Measurements from ENCODE around the gene RPS24.

Gene RPS24

DNA sequence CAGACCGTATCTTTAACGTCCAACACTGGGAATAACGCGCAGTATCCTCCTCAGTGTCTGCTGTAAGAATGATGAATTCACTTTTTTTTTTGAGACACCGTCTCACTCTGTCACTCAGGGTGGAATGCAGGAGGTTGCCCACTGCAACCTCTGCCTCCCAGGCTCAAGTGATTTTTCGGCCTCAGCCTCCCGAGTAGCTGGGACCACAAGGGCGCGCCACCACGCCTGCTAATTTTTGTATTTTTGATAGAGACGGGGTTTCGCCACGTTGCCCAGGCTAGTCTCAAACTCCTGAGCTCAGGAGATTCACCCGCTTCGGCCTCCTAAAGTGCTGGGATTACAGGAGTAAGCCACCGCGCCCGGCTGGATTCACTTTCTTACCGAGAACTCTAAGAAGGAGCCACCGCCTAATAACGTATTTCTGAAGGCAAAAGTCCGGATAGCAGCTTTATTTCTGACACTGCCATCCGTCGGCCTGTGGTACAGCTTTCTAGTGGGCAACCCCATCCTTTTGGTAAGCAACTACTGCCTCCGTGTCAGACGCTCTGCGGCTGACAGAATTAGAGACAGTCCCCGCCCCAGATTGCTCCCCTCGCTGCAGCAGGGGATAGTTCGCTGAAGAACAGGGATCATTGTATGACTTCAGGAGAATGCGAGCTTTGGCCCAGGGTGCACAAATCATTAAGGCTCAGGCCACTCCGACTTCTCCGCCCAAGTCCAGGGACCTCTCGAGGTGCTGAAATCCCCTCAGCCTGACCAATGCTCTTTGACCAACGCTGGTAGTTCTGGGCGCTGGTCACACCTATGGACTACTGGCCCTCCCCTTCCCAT is 5.0 kb upstream of the RPS24 start:
- no peak for DNase-seq

DNA sequence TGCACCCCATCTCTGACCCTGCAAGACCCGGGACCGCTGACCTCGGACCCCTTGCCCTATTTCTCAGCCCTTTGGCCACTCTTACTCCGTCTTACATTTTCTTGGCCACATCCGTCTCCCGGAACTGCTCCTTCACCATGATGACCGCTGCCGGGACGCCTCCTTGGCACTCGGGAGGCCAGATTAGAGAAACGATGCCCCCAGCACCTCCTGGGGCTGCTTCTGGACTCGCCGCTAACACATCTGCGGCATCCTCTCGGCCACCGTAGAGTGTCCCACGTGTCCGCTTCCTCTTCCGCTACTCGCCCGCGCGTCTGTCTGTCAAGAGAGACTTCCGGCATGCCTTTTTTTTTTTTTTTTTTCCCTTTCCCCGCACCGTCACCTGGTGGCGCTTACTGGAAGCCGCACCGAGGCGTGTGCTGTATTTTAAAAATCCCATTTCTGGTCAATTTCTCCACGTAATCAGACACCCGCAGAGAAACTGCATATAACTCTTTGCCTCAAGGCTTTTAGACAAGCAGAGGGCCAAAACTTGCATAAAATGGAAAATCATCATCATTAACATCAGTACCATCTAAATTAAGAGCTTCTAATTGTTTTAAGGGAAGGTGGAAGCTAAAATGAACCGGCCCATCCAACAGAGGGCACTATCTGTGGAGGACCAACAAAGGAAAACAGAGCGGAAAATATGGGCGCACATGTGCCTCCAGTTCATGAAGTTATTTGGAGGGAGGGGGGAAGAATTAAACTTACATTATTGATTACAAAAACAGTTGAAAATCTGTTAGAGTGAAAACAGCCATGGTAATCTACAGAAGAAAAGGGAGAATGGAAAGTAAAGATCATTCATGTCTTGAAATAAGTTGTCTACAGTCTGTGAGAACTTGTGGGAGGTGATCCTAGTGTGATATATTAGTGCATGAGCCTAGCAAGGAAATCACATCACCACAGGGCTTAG is 4.1 kb upstream of the RPS24 start, which contains the start of gene POLR3A:
TSS of gene POLR3A (minus strand) at position 247 of the 958 bp plus-strand sequence. CDS start at position 139, 108 bp downstream.
- DNase-seq, result peak; percentile 81

DNA sequence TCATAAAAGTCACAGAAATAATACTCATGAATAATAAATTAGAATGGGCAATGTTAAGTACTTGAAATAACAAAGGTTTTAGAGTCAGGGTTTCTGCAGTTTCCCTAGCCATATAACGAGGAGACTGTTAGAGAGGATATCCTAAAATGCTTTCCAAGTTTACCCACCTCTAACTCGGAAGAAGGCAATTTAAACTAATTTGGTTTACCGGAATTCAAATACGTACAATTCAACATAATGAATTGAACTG is 351 bp upstream of the RPS24 start:
- DNase-seq, result no peak

DNA sequence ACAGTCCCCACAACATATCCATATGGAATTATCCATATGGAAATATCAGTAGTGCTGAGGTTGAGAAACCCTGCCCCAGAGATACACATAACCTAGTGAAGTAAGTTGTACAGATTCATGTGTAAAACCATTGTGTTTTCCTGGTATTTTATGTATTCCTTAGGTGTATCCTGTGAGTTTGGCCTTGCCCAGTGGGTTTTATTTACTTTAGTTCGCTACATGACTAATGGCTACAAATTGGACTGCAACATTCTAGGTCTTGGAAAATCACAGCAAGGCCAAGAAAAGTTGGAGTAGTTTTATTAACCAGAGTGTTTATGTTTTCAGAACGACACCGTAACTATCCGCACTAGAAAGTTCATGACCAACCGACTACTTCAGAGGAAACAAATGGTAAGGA is 1.4 kb downstream of the RPS24 start:
- DNase-seq, result no peak

DNA sequence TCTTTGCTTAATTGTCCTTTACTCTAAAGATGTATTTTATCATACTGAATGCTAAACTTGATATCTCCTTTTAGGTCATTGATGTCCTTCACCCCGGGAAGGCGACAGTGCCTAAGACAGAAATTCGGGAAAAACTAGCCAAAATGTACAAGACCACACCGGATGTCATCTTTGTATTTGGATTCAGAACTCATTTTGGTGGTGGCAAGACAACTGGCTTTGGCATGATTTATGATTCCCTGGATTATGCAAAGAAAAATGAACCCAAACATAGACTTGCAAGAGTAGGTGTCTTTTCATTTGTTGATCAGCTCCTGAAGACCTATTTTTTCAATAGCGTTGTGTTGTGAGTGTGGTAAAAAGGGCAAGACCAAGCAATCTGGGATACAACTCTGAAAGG is 1.8 kb downstream of the RPS24 start:
- no peak for DNase-seq

DNA sequence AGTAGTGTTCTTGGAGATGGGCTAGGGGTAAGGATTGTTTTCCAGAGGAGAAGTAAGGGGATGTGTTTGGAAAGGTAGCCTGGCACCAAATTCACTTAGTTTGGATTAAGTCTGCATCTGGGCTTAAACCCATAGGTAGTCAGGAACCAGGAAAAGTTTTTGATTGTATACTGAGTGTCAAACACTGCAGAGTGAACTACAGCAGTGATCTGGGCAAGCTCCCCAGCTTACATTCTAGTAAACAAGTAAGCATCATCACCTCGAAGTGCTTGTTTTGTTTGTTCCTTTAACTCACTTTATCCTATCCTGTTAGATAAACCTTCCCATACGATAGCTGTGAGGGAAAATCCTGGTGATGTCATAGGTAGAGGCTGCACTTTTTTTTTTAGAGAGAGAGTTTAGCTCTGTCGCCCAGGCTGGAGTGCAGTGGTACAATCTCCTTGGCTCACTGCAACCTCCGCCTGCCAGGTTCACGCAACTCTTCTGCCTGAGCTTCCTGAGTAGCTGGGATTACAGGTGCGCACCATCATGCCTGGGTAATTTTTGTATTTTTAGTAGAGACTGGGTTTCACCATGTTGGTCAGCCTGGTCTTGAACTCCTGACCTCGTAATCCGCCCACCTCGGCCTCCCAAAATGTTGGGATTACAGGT is 2.4 kb downstream of the RPS24 start:
- DNase-seq, result no peak

DNA sequence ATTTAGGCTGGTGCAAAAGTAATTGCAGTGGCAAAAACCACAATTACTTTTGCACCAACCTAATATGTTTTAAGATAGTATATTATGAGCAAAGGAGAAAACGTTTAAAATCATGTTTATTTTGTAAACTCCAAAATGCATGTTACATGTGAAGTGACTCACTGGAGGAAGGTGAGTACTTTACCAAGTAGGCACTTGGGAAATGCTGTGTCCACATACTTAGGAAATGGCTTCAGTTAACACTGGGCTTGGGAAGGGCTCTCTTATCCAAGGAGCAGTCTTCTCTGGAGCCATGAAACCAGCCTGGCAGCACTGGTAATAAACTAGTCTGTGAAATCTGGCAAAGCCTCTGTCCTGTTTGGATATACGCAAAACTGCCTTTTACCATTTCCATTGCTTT is 4.4 kb downstream of the RPS24 start:
- DNase-seq, result no peak

DNA sequence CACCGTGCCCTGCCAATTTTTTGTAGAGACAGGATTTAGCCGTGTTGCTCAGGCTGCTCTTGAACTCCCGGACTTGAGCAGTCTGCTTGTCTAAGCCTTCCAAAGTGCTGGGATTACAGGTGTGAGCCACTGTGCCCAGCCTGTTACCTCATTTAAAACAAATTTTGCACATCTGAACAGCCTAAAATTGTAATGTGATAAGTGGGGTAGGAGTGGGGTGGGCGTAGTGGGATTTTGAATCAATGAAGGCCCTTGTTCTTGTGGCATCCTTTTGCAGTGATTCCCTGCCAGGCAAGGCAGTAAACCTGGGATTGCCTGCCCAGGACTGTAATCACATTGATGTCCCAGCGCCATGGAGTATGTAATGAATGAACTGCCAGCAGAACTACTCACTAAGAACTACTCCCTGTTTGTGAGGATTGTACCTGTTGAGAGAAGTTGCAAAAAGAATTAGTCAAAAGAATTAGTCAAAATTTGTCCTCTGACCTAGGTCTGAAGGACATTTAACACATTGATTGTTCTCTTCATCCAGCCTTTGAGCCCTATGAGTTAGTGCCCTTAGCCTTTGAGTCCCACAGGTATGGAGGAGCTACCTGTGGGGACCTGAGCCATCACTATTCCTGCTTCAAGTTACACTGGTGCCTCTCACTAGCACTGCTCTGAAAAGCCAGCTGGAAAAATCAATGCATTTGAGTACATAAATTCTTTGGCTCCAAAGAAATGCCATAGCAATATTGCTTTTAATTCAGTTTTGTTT is 5.3 kb downstream of the RPS24 start:
- no peak for DNase-seq

DNA sequence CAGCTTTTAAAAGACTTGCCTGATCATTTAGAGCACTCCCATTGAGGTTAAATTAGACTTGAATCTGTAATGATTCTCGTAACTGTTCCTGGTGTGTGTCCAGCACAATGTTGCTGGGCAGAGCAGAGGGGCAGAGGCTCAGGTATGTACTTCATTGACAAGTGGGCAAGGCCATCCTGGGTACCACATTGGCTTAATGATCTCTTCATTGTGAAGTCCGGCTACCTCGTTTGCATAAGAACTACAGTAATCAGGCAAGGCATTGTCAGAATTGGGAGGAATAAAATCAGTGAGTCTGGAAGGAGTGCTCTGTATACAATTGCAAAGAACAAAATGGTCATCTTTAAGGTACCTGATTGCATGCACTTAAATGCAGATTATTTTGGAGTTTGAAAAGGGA is 6.1 kb downstream of the RPS24 start:
- DNase-seq, result no peak

DNA sequence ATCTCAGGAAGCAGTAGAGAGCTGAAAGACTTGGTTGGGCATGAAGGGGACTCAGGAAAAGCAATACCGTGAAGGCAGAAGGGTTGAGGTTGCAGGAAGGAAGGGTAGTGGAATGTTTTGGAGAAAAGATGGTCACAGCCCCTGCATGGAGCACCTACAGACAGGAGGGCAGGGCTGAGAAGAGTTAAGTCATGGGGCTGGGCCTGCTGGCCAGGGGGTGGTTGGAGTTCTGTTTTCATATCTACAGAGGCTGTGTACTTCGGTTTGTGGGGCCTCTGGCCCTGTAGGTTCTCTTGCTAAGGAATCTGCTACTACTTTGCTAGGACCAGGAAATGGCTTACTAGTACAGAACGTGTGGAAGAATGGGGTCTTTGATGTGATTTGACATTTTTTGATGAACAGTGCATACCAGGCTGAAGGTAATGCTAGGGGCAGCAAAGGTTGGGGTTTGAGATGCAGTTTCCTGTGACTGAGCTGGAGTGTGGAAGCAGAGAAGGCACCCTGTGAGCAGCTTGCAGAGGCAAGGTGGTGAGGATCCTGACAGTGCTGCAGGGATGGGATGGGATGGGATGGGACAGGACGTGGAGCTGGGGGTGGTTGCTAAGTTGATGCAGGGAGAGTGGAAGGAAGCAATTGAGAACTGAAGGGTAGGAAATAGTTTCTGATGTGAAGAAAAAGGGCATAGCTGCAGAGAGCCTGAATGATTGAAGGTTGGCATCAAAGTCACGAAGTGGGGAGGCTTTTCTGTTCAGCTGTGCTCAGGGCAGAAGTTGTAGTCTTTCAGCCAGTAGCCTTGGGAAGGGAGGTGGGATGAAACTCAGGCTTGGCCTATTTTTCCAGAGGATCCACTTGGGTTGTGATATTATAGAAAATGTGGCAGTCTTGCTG is 7.8 kb downstream of the RPS24 start:
- DNase-seq, result no peak

DNA sequence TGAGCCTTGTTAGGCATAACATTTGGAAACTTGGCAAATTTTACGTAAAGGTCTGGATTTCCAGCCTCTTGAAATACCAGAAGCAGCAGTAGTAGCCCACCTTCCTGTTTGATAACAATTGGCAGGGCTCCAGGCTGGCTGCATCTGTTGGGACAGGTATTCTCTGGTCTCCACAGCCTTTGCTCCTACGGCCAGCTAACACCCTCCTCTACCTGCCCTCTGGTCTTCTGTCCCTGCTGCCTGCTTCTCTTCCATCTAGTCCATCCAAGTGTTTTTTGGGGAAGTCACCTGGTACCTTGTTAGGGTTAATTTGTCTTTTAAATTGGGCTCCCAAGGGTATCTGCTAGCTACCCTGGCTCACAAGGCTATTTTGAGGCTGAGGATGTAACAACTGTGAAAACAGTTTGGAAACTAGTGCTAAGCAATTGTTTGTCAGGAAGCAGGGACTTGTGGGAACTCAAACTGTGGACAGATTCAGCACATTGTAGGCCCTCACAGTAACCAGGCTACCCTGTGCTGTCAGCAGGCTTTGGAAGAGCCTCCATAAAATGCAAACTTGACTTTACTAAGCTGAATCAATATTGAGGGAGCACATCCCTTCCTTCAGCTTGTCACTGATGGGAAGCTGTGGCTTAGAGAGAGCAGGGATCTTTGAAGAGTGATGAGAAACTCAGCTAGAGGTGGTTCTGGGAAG is 8.5 kb downstream of the RPS24 start:
- DNase-seq, result no peak

DNA sequence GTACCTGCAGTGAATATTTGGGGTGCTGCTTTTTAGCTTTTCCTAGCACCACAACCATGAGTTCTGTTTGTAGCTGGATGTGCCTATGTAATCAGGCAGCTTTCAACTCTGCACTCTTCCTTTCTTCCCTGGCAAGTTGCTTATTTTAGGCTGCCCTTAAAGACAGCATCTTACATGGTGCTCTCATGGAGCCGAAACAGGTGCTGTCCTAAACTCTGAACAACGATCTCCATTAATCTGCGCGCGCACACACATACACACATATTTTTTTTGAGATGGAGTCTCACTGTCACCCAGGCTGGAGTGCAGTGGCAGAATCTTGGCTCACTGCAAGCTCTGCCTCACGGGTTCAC is 9.1 kb downstream of the RPS24 start:
- DNase-seq, result no peak

DNA sequence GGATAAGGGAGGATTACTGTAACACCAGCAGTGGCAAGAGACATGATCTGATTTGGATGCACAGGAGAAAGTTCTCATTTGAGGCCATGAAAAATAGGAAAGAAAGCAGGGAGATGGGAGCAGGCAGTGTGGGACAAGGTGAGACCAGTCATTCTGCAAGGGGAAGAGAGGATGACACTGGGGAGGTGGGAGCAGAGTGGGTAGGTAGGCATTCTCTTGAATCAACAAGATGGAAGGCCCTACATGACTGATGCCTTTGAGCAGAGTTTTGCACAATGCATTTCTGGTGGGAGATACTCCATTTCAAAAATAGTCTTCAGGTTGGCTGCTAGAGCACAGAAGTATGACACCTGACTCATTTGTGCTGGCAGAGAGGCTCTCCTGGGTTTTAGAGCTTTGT is 10.5 kb downstream of the RPS24 start:
- no peak for DNase-seq

DNA sequence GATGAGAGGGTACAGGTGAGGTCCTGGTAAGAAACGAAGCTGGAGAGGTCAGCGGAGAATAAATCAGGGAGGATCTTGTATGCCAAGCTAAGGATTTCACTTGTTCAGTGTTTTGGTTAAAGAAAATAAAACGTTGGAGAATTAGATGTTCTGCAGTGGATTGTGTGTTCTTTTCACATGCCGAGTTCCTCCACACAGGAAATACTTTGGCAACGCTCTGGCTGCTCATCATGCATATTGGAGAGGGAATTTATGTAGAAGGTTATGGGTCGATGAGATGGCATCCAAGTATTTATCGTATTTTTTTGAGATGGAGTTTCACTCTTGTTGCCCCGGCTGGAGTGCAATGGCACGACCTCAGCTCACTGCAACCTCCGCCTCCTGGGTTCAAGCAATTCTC is 11.0 kb downstream of the RPS24 start:
- no peak for DNase-seq

DNA sequence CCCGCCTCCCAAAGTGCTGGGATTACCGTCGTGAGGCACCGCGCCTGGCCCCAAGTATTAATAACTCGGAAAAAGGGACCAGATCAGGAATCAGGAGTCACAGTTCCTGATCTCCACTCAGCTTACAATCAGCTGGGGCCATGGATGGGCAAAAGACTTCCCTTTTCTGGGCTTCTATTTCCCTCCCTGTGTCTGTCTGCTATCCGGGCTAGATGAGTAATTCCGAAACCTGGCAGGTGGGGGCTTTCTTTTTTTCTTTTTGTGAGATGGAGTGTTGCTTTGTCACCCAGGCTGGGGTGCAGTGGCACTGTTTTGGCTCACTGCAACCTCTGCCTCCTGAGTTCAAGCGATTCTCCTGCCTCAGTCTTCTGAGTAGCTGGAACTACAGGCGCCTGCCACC is 11.6 kb downstream of the RPS24 start:
- no peak for DNase-seq

DNA sequence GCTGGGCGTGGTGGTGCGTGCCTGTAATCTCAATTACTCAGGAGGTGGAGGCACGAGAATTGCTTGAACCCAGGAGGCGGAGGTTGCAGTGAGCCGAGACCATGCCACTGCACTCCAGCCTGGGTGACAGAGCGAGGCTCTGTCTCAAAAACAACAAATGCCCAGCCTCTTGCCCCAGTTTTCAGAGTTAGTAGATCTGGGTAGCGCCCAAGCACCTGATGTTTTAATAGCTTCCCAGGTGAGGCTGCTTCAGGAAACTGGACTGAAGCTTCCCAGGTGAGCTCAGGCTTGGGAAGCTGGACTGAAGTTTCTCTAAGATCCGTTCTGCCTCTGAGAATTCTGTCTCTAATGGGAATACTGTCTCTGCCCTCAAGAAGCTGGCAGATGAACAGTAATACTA is 12.2 kb downstream of the RPS24 start:
- DNase-seq, result no peak

DNA sequence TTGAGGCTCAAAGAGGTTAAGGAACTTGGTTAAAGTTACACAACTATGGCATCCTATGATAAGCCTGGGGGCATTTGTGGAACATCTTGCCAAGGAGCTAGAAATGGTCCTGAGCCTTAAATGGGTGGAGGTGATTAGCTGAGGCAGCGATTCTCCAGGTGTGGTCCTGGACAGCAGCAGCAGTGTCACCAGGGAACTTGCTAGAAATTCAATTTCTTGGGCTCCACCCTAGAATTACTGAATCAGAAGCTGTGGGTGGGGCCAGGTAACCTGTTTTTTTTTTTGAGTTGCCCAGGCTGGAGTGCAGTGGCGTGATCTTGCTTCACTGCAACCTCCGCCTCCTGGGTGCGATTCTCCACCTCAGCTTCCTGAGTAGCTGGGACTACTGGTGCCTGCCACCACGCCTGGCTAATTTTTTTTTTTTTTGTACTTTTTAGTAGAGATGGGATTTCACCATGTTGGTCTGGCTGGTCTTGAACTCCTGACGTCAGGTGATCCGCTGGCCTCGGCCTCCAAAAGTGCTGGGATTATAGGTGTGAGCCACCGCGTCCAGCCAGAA is 13.1 kb downstream of the RPS24 start:
- DNase-seq, result no peak

DNA sequence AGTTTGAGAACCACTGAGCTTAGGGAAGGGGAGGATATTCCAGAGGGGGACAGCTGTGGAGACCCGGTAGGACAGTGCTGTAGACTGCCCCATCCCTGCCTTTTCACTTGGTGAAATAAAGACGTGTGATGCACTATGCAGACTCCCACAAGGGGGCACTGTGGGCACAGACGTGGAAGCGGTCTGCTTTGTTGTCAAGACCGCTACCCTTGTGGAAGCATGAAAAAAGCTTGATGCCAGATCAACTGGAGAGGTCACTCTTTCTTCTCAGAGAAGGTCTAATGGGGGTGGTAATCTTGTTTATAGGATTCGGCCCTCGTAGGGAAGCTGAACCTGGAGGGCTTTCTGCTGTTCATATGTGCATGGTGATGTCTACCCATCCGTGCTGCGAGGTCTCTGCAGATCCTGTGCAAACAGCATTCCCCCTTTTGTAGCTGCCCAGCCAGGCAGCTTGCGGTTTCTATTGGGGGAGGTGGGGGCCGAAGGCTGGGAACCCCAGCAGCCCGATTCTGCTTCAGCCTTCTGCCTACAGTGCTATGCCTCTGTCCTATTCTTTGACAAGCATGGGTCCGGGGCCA is 13.7 kb downstream of the RPS24 start:
- peak; percentile 46 for DNase-seq

DNA sequence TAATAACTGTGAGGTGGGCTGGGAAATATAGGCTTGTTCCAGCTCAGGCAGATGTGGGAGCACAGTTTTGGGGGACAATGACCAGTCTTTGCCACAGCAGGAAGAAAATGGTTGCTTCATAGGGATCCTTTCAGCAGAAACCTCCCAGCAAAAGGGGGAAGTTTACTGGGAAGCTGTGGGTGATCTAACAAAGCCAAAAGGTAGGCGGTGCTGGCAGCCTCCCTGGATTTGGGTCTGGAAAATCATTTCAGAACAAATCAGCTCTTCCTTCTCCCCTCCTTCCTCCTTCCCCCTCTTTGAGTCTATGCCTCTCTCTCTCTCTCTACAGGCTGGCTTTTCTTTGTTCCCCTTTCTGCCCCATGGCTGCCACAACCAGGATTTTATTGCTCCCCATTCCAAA is 16.2 kb downstream of the RPS24 start:
- no peak for DNase-seq

DNA sequence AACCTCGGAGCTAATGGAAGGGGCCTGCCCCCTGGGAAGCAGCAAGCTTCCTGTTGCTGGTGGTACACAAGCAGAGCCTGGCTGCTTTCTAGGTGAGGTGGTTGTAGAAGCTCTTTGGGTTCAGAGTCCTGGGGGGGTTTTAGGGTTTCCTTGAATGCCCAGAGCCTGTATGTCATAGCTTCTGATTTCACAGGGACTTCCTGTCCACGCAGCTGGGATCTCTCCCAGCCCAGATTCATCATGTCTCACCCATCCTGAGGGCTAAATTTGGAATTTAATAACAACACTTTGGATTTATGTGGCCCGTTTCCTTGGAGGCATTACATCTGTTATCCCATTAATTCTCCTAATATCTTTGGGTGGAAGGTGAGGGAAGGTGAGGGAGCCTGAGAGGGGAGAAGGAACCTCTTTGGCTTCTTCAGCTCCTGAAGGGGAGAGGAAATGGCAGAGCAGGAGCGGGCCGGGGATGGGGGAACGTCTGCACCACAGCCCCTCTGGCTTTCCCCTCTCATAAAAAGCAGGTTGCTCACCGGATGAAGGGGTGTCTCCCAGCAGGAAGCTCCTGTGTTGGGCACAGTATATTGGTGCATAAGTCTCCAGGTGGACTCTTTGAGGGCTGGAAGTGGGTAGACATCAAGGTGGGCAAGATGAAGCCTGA is 19.7 kb downstream of the RPS24 start:
- DNase-seq, result no peak
